H54 (cell line): ENCODE measurements around the gene LATS2.

ENCODE experiments used
- DNase-seq: peaks from one replicate; pipeline ENCODE4 v3.0.0; 2011; ENCODE audit warnings: low spot score, mixed read lengths; ENCODE audit not compliant: insufficient read length
- FAIRE-seq: peaks from 3 replicates; lab custom pipeline; 2011; peaks lifted over from hg19 to GRCh38; lab: Jason Lieb, UNC
- POLR2A ChIP-seq: IDR thresholded peaks from 2 replicates; pipeline ENCODE4 v1.6.1; 2011; ENCODE audit warnings: low read depth, mild to moderate bottlenecking, low read length

The LATS2 gene

GRCh38 chr13:21048901-21049698 lies 12.3 kb downstream of the LATS2 start:
- no peak for TF ChIP-seq POLR2A
- DNase-seq: no peak
- no peak for FAIRE-seq

- DNase-seq: no peak
- FAIRE-seq: no peak
- no peak for TF ChIP-seq POLR2A
Observed at GRCh38 chr13:21047591-21048282, 13.6 kb downstream of the LATS2 start.

GRCh38 chr13:21047087-21047486 lies 14.3 kb downstream of the LATS2 start:
- no peak for TF ChIP-seq POLR2A
- DNase-seq (no peak), FAIRE-seq (no peak)

GRCh38 chr13:21046203-21046602 lies 15.2 kb downstream of the LATS2 start:
- FAIRE-seq (no peak), DNase-seq (no peak)
- TF ChIP-seq POLR2A: no peak

- DNase-seq (no peak), FAIRE-seq (no peak)
- no peak for TF ChIP-seq POLR2A
Observed at GRCh38 chr13:21045100-21045499, 16.3 kb downstream of the LATS2 start.

- FAIRE-seq (no peak), DNase-seq (no peak)
- TF ChIP-seq POLR2A: no peak
Observed at GRCh38 chr13:21043898-21044297, 17.5 kb downstream of the LATS2 start.

- no peak for TF ChIP-seq POLR2A
- no peak for DNase-seq
- no peak for FAIRE-seq
Observed at GRCh38 chr13:21040120-21040826, 21.1 kb downstream of the LATS2 start.

- no peak for FAIRE-seq
- no peak for DNase-seq
- no peak for TF ChIP-seq POLR2A
Observed at GRCh38 chr13:21039097-21039800, 22.1 kb downstream of the LATS2 start.

GRCh38 chr13:21037656-21038055 lies 23.7 kb downstream of the LATS2 start:
- TF ChIP-seq POLR2A: no peak
- DNase-seq (no peak), FAIRE-seq (no peak)

GRCh38 chr13:21035498-21035897 lies 25.9 kb downstream of the LATS2 start:
- FAIRE-seq (no peak), DNase-seq (no peak)
- TF ChIP-seq POLR2A: no peak

- no peak for DNase-seq
Observed at GRCh38 chr13:21034603-21035191, 26.7 kb downstream of the LATS2 start.

GRCh38 chr13:21033856-21034602 lies 27.4 kb downstream of the LATS2 start:
- FAIRE-seq (no peak), DNase-seq (peak; percentile 15)
- no peak for TF ChIP-seq POLR2A

More at GRCh38 chr13:21034603-21035191, 26.7 kb downstream of the LATS2 start:
- no peak for FAIRE-seq
- TF ChIP-seq POLR2A: no peak
